ENCODE measurements around the gene KCTD2.
A peak's percentile ranks its signal among the peaks of the same experiment; 100 is the strongest.
"Not testable (repeated sequence)": the region's sequence is repeated elsewhere in the genome, so short reads cannot be mapped to it uniquely, and the experiment has no call there.

Gene KCTD2

DNA sequence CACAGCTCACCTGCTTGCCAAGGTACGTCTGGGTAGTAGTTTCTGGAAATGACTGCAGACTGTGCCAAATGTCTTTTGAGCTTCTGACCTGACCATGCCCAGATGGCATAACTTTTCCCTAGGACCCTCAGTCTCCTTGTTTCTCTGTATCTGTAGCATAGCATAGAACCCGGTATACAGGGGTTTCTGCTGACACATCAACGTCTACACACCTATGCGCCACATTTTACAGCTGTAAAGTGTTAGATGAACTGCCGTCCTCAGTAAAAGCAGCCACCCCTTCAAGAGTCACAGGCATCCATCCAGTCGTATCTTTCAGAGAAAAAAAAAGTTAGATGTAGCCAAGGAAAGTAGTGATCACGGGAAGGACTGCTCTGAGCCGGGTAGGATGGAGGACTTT lies 17.4 kb downstream of the KCTD2 start:
- Histone ChIP-seq H3K4me3 (ENCODE audit: low read depth in 1 of 2, low read length in 2 of 2) (no peak overlapping the region), H3K27ac (ENCODE audit: low read depth, low read length) (no peak overlapping the region), H3K4me1 (ENCODE audit: control insufficient read depth in 1 of 2, insufficient read depth in 2 of 2, low read length in 2 of 2) (peaks cover 0 to 4% of the 10 kb centered on the region in 2 donors), H3K9ac (ENCODE audit: low read depth in 1 of 2, low read length in 2 of 2) (no peak overlapping the region), H3K36me3 (ENCODE audit: control insufficient read depth in 1 of 2, insufficient read depth in 2 of 2, low read length in 2 of 2) (peaks cover 26 to 52% of the 10 kb centered on the region in 2 donors), H3K27me3 (ENCODE audit: control insufficient read depth in 1 of 2, insufficient read depth in 2 of 2, low read length in 2 of 2) (no peaks in the 10 kb centered on the region), H3K9me3 (ENCODE audit: control insufficient read depth in 1 of 2, low read length in 2 of 2) (no peaks in the 10 kb centered on the region)

GRCh38 chr17:75064867-75065561 lies 18.0 kb downstream of the KCTD2 start:
- Histone ChIP-seq H3K27me3 (ENCODE audit: control insufficient read depth in 1 of 2, insufficient read depth in 2 of 2, low read length in 2 of 2) (no peaks in the 10 kb centered on the region), H3K9ac (ENCODE audit: low read depth in 1 of 2, low read length in 2 of 2) (no peak overlapping the region), H3K9me3 (ENCODE audit: control insufficient read depth in 1 of 2, low read length in 2 of 2) (no peaks in the 10 kb centered on the region), H3K27ac (ENCODE audit: low read depth, low read length) (no peak overlapping the region), H3K4me3 (ENCODE audit: low read depth in 1 of 2, low read length in 2 of 2) (no peak overlapping the region), H3K4me1 (ENCODE audit: control insufficient read depth in 1 of 2, insufficient read depth in 2 of 2, low read length in 2 of 2) (no peaks in the 10 kb centered on the region), H3K36me3 (ENCODE audit: control insufficient read depth in 1 of 2, insufficient read depth in 2 of 2, low read length in 2 of 2) (peaks cover 23 to 50% of the 10 kb centered on the region in 2 donors)

DNA sequence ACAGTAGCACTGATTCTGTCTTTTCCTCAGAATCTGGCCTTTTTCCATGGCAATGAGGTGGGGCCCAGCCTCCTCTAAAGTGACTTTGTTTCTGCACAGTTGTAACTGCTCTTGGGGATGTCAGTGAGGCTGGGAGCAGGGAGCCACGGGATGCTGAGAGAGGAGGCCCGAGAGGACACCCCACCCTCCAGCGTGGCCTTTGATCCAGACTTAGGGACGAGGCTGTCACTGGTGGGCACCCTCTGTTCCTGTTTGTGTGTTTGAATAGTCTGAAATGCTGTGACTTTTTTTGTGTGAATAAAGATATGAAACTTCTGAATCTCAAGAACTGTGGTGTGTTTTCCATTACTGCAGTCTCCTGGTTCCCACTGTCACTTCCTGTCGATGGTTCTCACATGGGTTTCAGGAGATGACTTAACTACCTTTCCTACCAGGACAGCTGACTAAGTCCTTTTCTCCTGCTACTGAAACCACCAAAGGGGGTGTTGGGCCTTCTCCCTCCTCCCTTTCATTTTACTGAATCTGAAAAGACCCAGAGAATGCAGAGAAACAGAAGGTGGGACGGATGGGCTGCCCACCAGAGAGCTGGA lies 18.6 kb downstream of the KCTD2 start:
- Histone ChIP-seq H3K36me3 (ENCODE audit: control insufficient read depth in 1 of 2, insufficient read depth in 2 of 2, low read length in 2 of 2) (peaks cover 23 to 48% of the 10 kb centered on the region in 2 donors), H3K27me3 (ENCODE audit: control insufficient read depth in 1 of 2, insufficient read depth in 2 of 2, low read length in 2 of 2) (no peaks in the 10 kb centered on the region), H3K27ac (ENCODE audit: low read depth, low read length) (no peak overlapping the region), H3K9me3 (ENCODE audit: control insufficient read depth in 1 of 2, low read length in 2 of 2) (no peaks in the 10 kb centered on the region), H3K4me1 (ENCODE audit: control insufficient read depth in 1 of 2, insufficient read depth in 2 of 2, low read length in 2 of 2) (no peaks in the 10 kb centered on the region), H3K9ac (ENCODE audit: low read depth in 1 of 2, low read length in 2 of 2) (no peak overlapping the region), H3K4me3 (ENCODE audit: low read depth in 1 of 2, low read length in 2 of 2) (no peak overlapping the region)

DNA sequence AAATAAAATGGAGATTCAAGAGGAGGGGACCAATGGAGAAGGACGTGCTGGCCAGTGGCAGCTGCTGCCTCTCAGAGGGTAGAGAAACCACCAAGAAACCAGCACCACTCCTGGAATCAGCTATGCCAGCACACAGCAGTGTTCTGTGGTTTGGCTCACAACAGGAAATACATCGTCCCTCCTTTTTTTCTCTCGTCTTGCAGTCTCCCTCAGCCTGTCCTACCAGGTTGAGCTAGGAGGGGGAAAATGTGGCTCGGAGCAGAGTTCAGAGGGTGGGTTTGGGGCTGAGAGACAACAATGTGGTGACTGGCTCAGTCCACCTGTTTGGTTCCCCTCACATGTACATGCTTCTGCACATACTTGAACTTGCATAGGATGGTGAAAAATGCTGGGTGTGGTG lies 20.8 kb downstream of the KCTD2 start:
- no peaks in the 10 kb centered on the region for H3K27me3 ChIP-seq (ENCODE audit: control insufficient read depth in 1 of 2, insufficient read depth in 2 of 2, low read length in 2 of 2)
- H3K36me3 ChIP-seq (ENCODE audit: control insufficient read depth in 1 of 2, insufficient read depth in 2 of 2, low read length in 2 of 2), result peaks cover 14 to 26% of the 10 kb centered on the region in 2 donors
- no peak overlapping the region for H3K27ac ChIP-seq (ENCODE audit: low read depth, low read length)

GRCh38 chr17:75068750-75069149 lies 21.7 kb downstream of the KCTD2 start:
- no peak overlapping the region for H3K27ac ChIP-seq (ENCODE audit: low read depth, low read length)
- no peaks in the 10 kb centered on the region for H3K9me3 ChIP-seq (ENCODE audit: control insufficient read depth in 1 of 2, low read length in 2 of 2)
- H3K4me1 ChIP-seq (ENCODE audit: control insufficient read depth in 1 of 2, insufficient read depth in 2 of 2, low read length in 2 of 2), result no peaks in the 10 kb centered on the region
- no peak overlapping the region for H3K9ac ChIP-seq (ENCODE audit: low read depth in 1 of 2, low read length in 2 of 2)
- no peaks in the 10 kb centered on the region for H3K27me3 ChIP-seq (ENCODE audit: control insufficient read depth in 1 of 2, insufficient read depth in 2 of 2, low read length in 2 of 2)
- no peak overlapping the region for H3K4me3 ChIP-seq (ENCODE audit: low read depth in 1 of 2, low read length in 2 of 2)
- H3K36me3 ChIP-seq (ENCODE audit: control insufficient read depth in 1 of 2, insufficient read depth in 2 of 2, low read length in 2 of 2), result peaks cover 6 to 17% of the 10 kb centered on the region in 2 donors

More for the DNA sequence above, 20.8 kb downstream of the KCTD2 start:
- no peak overlapping the region for H3K4me3 ChIP-seq (ENCODE audit: low read depth in 1 of 2, low read length in 2 of 2)
- no peak overlapping the region for H3K9ac ChIP-seq (ENCODE audit: low read depth in 1 of 2, low read length in 2 of 2)
- no peaks in the 10 kb centered on the region for H3K9me3 ChIP-seq (ENCODE audit: control insufficient read depth in 1 of 2, low read length in 2 of 2)
- no peaks in the 10 kb centered on the region for H3K4me1 ChIP-seq (ENCODE audit: control insufficient read depth in 1 of 2, insufficient read depth in 2 of 2, low read length in 2 of 2)

DNA sequence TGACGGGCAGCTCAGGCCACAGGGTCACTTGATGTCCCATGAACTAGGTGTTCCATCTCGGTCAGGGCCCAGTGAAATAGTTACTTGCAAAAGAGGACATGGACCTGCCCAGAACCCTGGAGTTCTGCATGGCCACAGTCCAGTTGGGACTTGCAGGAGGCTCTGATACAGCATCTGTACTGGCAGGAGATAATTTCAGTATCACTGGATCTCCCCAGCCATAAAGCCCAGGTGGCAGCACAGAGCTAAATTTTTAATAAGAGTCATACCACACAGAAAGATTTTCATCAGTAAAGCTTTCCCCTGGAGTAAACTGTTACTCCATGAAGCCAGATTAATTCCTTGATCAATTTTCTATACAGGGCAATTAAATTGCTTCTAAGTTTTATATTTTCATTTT lies 22.8 kb downstream of the KCTD2 start:
- Histone ChIP-seq H3K9ac (ENCODE audit: low read depth in 1 of 2, low read length in 2 of 2) (no peak overlapping the region), H3K9me3 (ENCODE audit: control insufficient read depth in 1 of 2, low read length in 2 of 2) (no peaks in the 10 kb centered on the region), H3K36me3 (ENCODE audit: control insufficient read depth in 1 of 2, insufficient read depth in 2 of 2, low read length in 2 of 2) (peaks cover 0 to 7% of the 10 kb centered on the region in 2 donors), H3K27ac (ENCODE audit: low read depth, low read length) (no peak overlapping the region), H3K27me3 (ENCODE audit: control insufficient read depth in 1 of 2, insufficient read depth in 2 of 2, low read length in 2 of 2) (no peaks in the 10 kb centered on the region), H3K4me3 (ENCODE audit: low read depth in 1 of 2, low read length in 2 of 2) (no peak overlapping the region), H3K4me1 (ENCODE audit: control insufficient read depth in 1 of 2, insufficient read depth in 2 of 2, low read length in 2 of 2) (no peaks in the 10 kb centered on the region)

DNA sequence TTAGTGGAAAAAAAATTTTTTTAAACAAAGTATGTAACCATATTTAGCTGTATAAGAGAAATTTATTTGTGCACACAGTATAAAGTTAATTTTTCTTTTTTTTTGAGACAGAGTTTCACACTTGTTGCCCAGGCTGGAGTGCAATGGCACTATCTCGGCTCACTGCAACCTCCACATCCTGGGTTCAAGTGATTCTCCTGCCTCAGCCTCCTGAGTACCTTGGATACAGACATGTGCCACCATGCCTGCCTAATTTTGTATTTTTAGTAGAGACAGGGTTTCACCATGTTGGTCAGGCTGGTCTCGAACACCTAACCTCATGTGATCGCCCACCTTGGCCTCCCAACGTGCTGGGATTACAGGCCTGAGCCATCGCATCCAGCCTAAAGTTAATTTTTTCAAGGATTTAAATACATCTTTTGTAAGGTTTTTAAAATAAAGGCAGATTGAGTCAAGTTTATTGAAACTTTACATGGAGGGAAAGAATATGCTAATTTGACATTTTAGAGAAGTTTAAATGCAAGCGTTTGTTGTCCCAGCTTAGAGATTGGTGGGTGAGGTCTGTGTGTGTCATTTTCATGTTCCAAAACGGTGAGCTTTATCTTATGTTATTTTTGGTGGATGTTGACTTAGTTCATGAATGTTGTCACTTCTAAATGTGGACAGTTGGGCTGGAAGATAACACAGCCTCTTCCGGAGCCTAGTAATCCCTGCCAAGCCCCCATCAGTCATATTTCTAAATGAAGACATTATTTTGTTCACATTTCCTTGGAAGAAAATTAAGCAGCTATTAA lies 24.6 kb downstream of the KCTD2 start:
- H3K9me3 ChIP-seq (ENCODE audit: control insufficient read depth in 1 of 2, low read length in 2 of 2); H3K4me1 ChIP-seq (ENCODE audit: control insufficient read depth in 1 of 2, insufficient read depth in 2 of 2, low read length in 2 of 2); H3K27me3 ChIP-seq (ENCODE audit: control insufficient read depth in 1 of 2, insufficient read depth in 2 of 2, low read length in 2 of 2); H3K4me3 ChIP-seq (ENCODE audit: low read depth in 1 of 2, low read length in 2 of 2); H3K9ac ChIP-seq (ENCODE audit: low read depth in 1 of 2, low read length in 2 of 2); H3K27ac ChIP-seq (ENCODE audit: low read depth, low read length); H3K36me3 ChIP-seq (ENCODE audit: control insufficient read depth in 1 of 2, insufficient read depth in 2 of 2, low read length in 2 of 2): not testable (repeated sequence)

- not testable (repeated sequence) for H3K27me3 ChIP-seq (ENCODE audit: control insufficient read depth in 1 of 2, insufficient read depth in 2 of 2, low read length in 2 of 2); H3K4me3 ChIP-seq (ENCODE audit: low read depth in 1 of 2, low read length in 2 of 2); H3K27ac ChIP-seq (ENCODE audit: low read depth, low read length); H3K9ac ChIP-seq (ENCODE audit: low read depth in 1 of 2, low read length in 2 of 2); H3K9me3 ChIP-seq (ENCODE audit: control insufficient read depth in 1 of 2, low read length in 2 of 2); H3K36me3 ChIP-seq (ENCODE audit: control insufficient read depth in 1 of 2, insufficient read depth in 2 of 2, low read length in 2 of 2)
- H3K4me1 ChIP-seq (ENCODE audit: control insufficient read depth in 1 of 2, insufficient read depth in 2 of 2, low read length in 2 of 2), result peaks cover 6 to 14% of the 10 kb centered on the region in 2 donors
These were observed 25.9 kb downstream of the KCTD2 start for GRCh38 chr17:75072909-75073308.

DNA sequence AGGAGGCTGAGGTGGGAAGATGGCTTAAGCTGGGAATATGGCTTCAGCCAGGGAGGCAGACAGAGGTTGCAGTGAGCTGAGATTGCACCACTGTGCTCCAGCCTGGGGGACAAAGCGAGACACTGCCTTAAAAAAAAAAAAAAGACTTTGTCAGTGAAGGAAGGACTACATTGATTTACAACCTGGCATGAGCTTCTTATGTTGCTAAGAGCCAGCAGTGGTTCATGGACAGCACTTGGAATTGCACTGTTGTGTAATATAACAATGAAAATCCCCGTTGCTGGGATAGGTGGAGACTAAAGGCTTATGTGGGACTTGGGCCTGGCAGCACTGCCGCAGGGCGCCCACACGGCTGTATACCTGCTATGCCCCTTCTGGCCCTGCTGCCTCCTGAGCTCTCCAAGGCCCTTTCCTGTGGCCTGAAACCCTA lies 26.6 kb downstream of the KCTD2 start:
- no peak overlapping the region for H3K27ac ChIP-seq (ENCODE audit: low read depth, low read length)

DNA sequence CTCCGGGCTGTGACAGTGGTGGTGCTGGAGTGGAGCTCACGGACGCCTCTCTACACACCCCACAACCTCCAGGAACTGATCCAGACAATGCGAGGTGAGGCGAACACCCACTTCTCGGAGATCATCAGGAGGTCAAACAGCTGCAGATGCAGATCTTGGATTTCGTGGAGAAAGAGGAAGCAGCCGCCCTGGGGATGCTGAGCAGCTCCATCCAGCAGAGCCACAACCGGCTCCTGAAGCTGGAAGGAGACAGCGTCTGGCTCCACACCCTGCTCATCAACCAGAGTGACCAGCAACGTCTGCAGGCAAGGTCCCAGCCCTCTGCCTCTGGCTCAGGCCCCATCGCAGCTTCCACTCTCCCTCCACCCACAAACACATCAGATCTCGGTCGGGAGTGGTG lies 27.5 kb downstream of the KCTD2 start:
- no peaks in the 10 kb centered on the region for H3K36me3 ChIP-seq (ENCODE audit: control insufficient read depth in 1 of 2, insufficient read depth in 2 of 2, low read length in 2 of 2)
- no peaks in the 10 kb centered on the region for H3K9me3 ChIP-seq (ENCODE audit: control insufficient read depth in 1 of 2, low read length in 2 of 2)
- H3K4me3 ChIP-seq (ENCODE audit: low read depth in 1 of 2, low read length in 2 of 2), result no peak overlapping the region
- H3K27me3 ChIP-seq (ENCODE audit: control insufficient read depth in 1 of 2, insufficient read depth in 2 of 2, low read length in 2 of 2), result no peaks in the 10 kb centered on the region
- peaks cover 22 to 31% of the 10 kb centered on the region in 2 donors for H3K4me1 ChIP-seq (ENCODE audit: control insufficient read depth in 1 of 2, insufficient read depth in 2 of 2, low read length in 2 of 2)
- no peak overlapping the region for H3K9ac ChIP-seq (ENCODE audit: low read depth in 1 of 2, low read length in 2 of 2)
- H3K27ac ChIP-seq (ENCODE audit: low read depth, low read length), result no peak overlapping the region

More for the DNA sequence above, 26.6 kb downstream of the KCTD2 start:
- no peak overlapping the region for H3K4me3 ChIP-seq (ENCODE audit: low read depth in 1 of 2, low read length in 2 of 2)
- no peaks in the 10 kb centered on the region for H3K27me3 ChIP-seq (ENCODE audit: control insufficient read depth in 1 of 2, insufficient read depth in 2 of 2, low read length in 2 of 2)
- H3K9me3 ChIP-seq (ENCODE audit: control insufficient read depth in 1 of 2, low read length in 2 of 2), result no peaks in the 10 kb centered on the region
- peak overlapping the region in 1 of 2 donors; percentile 26 for H3K9ac ChIP-seq (ENCODE audit: low read depth in 1 of 2, low read length in 2 of 2)
- H3K36me3 ChIP-seq (ENCODE audit: control insufficient read depth in 1 of 2, insufficient read depth in 2 of 2, low read length in 2 of 2), result no peaks in the 10 kb centered on the region
- peaks cover 13 to 22% of the 10 kb centered on the region in 2 donors for H3K4me1 ChIP-seq (ENCODE audit: control insufficient read depth in 1 of 2, insufficient read depth in 2 of 2, low read length in 2 of 2)
